GM15510 (cell line): ENCODE data around the gene NEDD4L.

Experiments used
- POLR2A ChIP-seq: IDR thresholded peaks from 3 replicates; pipeline ENCODE4 v1.6.1; 2011; ENCODE audit warnings: borderline replicate concordance; ENCODE audit not compliant: insufficient read length; ENCODE audit errors: extremely low read depth

The NEDD4L gene

DNA sequence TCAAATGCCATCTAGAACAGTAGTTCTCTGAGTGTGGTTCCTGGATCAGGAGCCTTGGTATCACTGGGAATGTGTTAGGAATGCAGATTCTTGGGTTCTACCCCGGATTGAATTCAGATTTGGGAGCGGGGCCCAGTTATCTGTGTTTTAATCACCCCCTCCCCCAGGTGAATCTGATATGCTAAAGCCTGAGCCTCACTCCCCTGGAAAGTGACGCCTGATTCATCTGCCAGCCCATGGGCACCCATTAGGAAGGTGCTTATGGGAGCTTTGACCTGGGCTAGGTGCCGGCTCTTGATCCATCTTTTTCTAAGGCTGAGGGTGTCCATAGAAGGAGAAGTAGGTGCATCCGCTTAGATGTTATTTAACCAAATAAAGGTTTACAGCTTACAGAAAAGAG lies 199.4 kb downstream of the NEDD4L start:
- no peak for TF ChIP-seq POLR2A

DNA sequence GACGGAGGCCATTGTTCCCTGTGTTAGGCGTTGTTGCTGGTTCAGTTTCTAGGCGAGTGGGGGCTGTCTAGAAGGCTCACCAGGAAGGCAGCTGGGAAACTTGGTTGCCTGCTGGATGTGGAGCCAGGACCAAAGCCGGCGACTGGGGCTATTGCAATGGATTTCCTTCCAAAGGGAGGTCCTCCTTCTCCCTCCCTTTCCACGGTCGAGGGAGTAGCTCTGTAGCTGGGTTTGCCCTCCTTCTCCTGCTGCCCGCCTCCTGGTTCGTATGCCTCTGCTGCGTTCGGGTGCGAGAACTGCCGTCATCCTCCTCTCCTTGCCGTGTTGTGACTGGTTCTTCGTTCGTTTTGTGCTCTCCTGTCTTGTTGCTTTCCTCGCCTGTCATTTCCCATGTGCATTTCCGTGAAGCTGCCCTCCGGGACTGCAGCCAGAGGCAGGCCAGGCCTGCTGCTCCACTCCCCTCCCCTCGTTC lies 203.4 kb downstream of the NEDD4L start:
- no peak for TF ChIP-seq POLR2A

DNA sequence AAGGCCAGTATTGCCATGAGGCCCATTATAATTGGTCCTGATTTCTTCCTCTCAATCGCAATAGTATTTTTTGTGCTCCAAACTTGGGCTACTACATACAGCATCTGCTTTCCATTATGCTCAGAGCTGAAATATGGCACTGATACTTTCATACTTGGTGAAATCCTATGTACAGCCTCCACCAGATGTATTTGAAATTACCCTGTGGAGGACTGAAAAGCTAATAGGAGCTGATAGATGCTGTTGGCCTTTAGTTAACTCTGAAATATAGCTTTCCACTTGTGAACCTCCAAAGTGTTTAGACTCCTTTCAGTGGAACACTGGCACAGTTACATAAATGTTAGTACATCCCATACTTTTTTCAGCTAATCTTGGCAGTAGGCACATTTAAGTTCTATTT lies 205.7 kb downstream of the NEDD4L start:
- TF ChIP-seq POLR2A: no peak

- TF ChIP-seq POLR2A: no peak
Measured at GRCh38 chr18:58251416-58251815, 207.4 kb downstream of the NEDD4L start.

GRCh38 chr18:58252166-58252565 lies 208.1 kb downstream of the NEDD4L start:
- no peak for TF ChIP-seq POLR2A

DNA sequence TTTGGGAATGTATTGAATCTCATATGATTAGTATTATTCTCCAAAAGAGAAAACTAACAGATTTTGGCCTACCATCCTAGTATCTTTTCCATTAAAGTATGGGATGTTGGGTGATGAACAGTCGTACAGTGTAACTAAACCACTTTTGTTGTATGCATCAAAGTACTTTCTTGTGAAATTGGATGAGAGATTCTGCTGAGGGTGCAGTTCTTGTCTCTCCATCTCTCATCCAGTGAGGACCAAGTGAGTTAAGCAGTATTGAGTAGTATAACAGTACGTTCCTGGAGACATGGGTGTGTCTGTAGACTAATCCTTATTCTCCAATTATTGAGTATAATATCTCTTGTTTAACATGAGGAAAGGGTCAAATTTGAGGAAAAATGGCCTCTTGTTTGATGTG lies 209.3 kb downstream of the NEDD4L start:
- TF ChIP-seq POLR2A: no peak

DNA sequence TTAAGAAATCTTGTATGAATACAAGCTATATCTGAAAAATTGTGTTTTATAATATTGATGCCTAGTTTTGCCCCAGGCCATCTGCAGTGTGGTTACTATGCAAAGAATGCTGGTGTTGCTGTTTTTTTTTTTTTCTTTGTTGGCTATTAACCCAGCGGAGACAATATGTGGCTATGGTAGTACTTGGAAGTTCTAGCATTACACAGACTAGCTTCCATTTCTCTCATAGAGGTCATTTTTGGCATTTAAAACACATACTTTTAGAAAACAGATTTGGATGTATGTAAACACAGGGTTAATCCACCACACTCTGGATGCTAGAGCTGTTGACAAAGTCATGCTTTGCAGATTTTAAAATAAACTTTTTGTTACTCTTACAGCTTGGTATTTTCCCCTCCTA lies 209.8 kb downstream of the NEDD4L start:
- no peak for TF ChIP-seq POLR2A

DNA sequence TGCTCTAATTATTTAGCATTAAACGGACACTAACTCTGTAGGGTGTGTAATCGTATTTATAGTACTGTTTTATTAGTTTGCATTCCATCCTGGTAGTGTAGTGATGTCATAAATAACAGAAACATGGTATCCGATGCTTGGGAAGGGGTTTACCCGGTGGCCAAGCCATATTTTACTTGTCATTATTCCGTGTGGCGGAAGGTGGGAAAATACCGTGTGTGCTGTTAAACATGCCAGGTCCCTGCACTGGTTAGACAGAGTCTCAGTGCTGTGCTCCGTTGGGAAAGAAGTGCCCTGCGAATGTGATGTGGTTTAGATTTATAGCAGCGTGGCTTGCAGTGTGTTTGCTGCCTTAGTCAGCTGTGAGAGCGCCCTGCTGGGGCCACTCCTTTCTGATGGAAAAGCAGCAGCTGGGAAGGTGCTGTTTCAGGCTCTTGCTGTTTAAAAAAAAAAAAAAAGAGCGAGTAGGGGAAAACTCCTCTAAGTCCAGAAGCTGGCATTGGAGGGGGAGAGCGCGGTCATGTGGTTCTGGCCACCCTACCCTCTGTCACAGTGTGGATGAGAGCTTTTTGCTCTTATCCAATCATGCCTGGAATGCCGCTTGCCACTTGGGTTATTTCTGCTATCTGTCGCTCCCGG lies 211.0 kb downstream of the NEDD4L start:
- TF ChIP-seq POLR2A: no peak

- no peak for TF ChIP-seq POLR2A
Measured at GRCh38 chr18:58255701-58256311, 211.8 kb downstream of the NEDD4L start.

DNA sequence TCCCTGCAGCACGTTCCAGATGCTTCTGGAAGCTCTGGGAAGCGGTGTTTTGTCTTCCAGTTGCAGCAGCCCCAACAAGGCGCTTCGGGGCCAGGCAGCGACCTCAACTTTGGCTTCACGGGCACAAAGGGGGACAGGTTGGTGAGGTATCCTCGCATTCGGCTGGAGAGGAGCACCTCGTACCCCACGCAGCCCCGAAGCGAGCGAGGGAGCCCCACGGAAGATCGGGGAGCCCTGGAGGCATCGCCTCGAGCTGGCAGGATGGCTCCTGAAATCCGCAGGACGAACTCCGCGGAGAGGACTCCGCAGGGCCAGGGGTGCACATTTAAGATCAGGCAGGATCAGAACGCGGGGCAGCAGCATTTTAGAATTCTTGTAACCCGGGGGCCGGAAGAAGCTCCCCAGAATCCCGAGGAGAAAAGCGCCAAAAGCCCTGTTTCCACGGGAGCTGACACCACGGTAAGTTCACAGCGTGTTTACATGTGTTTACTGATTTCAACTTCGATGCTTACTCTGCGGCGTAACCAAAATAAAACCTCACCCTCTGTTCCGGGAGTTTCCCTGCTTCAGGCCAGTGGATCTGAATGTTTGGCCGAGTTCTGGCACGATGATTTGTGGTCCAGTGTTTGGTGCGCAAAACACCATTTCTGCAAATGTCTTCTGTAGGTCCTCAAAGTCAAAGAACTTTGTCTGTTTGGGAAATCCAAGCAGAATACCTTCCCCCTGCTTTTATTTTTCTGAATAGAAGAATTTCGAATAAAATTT lies 212.5 kb downstream of the NEDD4L start:
- TF ChIP-seq POLR2A: no peak

GRCh38 chr18:58257461-58257860 lies 213.4 kb downstream of the NEDD4L start:
- TF ChIP-seq POLR2A: no peak

DNA sequence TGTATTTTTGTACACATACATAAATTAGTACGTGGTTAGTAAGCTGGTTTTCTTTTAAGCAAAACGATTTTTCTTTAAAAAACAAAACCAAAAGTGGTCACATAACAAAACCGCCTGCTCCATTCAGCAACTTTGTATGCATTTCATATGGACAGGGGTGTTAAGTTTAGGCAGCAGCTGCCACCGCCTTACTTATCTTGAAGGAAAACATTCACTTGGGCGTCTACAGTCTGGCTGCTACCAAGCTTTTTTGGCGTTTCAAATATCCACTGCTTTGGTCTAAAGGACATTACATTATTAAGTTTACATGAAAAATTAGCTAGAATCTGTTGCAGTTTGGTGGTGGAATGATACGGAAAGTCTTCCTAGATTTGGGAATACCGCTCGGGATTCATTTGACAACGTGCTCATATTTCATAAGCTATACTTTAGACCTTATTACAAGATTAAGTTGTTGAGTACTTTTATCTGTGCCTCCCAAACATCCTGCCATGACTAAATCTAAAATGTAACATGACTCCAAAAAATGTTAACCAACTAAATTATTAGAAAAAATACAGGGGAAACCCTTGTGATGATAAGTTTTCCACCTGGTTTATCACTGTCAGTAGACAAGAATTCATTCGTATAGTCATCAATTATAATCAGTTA lies 214.8 kb downstream of the NEDD4L start:
- no peak for TF ChIP-seq POLR2A

DNA sequence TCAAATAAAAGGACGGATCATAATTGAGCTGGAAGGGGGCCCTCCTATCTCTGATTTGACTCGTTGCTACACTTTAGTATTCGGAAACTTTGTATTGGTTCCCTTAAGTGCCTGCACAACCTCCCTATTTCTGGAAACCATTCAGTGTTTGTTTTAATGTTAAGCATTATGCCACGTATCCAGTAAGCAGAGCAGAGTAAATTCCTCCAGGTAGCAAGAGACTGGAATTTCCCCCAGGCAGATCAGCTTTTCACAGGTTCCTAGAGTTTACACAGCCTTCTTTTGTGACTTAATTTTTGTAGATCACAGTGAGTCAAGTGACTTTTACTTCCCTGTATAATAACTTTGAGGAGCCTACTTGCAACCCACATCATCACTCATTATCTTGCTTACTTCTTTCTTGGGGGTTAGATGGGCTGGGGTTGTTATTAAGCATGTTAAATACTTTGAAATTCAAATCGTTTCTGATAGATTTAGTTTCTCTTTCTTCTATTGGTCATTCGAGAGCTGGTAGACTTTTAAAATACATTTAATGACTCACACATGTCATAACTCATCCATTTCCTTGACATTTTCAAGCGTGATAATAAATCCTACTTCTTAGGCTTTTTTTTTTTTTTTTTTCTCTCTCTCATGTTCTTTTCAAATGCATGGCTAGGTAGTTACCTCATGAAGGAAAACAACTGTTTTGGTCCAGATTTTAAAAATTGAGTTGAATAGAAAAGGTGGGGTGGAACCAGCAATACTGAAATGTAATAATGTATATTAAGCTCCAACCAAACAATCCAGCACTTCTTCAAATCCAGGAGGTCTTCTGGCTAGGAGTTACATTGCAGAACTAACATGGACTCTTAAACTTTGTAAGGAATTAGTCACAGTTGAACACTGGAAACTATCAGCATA lies 219.3 kb downstream of the NEDD4L start:
- no peak for TF ChIP-seq POLR2A

DNA sequence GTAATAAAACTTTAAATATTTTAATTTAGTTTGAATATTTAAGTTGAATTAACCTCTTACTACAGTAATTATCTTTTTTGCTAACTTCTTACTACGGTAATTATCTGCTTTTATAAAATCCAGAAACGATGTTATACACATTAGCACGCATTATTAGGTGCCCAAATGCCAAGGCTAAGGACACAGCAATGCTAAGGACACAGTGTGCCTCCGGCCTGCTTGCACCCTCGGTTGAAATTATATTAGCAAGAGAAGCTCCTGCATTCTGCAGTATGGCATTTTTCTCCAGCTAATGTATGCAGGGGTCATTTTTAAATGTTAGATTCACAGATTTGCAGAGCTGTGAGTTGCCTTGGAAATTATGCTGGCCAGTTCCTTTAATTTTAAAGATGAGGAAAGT lies 220.0 kb downstream of the NEDD4L start:
- no peak for TF ChIP-seq POLR2A
